Measurements from ENCODE around the gene SLC17A3.

The SLC17A3 gene

GRCh38 chr6:25835442-25836283 is 38.4 kb downstream of the SLC17A3 start:
- DNase-seq, result no peak

- no peak for DNase-seq
Observed at GRCh38 chr6:25834950-25835349, 39.1 kb downstream of the SLC17A3 start.

GRCh38 chr6:25833136-25833535 is 40.9 kb downstream of the SLC17A3 start:
- no peak for DNase-seq

GRCh38 chr6:25832670-25833069 is 41.4 kb downstream of the SLC17A3 start:
- DNase-seq, result no peak

GRCh38 chr6:25832307-25832662 is 41.8 kb downstream of the SLC17A3 start:
- no peak for DNase-seq

- DNase-seq, result no peak
Observed at GRCh38 chr6:25831532-25832306, 42.3 kb downstream of the SLC17A3 start, which contains the start of gene SLC17A1. SLC17A1 (minus strand) TSS chr6:25832052; CDS start chr6:25830557, 1,495 bp downstream.

GRCh38 chr6:25830458-25830857 is 43.6 kb downstream of the SLC17A3 start:
- no peak for DNase-seq

- no peak for DNase-seq
Observed at GRCh38 chr6:25829375-25829774, 44.7 kb downstream of the SLC17A3 start.

- no peak for DNase-seq
Observed at GRCh38 chr6:25821341-25821740, 52.7 kb downstream of the SLC17A3 start.

- no peak for DNase-seq
Observed at GRCh38 chr6:25816252-25816651, 57.8 kb downstream of the SLC17A3 start.

GRCh38 chr6:25815194-25815593 is 58.8 kb downstream of the SLC17A3 start:
- DNase-seq, result no peak

- DNase-seq, result no peak
Observed at GRCh38 chr6:25804804-25805203, 69.2 kb downstream of the SLC17A3 start.

- DNase-seq, result no peak
Observed at GRCh38 chr6:25801436-25801835, 72.6 kb downstream of the SLC17A3 start.
